Suppressor macrophage treated with lipopolysaccharide for 1 hour (primary cell): ENCODE results near the gene SPEM2.

Source experiments
- DNase-seq, 3 donors: peaks; one replicate each; pipeline ENCODE4 v3.0.0-alpha.2; 2020 to 2022

The SPEM2 gene

DNA sequence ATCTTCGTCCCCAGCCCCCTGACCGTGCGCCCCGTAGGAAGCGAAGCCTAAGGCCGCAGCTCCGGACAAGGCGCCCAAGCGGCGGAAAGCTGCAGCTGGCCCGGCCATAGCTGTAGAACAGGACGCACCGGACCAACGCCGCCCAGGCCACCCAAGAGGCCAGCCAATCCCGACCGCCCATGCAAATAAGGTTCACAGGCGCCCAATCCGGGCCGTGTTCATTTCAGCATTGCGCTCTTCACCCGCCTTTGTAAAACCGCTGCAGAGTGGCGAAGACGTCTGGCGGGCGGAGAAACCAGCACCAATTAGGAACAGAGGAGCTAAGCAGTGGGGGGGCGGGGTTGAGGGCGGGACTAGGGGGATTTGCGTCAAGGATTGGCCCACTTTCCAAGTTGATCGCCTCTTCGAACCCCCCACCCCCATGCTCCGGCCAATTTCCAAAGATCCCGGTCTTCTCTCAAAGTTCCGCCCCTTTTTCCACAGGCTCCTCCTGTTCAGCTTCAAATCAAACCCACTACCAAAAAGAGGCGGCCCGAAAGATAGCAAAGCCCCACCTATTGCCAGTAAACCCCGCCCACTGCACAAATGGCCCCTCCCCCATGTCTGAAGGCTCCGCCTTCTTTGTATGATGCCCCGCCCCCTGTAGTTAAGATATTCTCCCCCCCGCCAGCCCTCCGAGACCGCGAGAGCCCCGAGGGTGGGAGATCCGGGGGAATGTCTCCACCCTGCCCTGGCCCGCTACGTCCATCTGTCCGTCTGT, 21.3 kb upstream of the SPEM2 start, which contains the start of gene TMEM256:
Gene TMEM256 (minus strand): TSS at position 121 of the 760 bp plus-strand sequence. CDS start 13 bp downstream, at position 108.
- DNase-seq = peak; percentile 99 to 100 (median 99)

DNA sequence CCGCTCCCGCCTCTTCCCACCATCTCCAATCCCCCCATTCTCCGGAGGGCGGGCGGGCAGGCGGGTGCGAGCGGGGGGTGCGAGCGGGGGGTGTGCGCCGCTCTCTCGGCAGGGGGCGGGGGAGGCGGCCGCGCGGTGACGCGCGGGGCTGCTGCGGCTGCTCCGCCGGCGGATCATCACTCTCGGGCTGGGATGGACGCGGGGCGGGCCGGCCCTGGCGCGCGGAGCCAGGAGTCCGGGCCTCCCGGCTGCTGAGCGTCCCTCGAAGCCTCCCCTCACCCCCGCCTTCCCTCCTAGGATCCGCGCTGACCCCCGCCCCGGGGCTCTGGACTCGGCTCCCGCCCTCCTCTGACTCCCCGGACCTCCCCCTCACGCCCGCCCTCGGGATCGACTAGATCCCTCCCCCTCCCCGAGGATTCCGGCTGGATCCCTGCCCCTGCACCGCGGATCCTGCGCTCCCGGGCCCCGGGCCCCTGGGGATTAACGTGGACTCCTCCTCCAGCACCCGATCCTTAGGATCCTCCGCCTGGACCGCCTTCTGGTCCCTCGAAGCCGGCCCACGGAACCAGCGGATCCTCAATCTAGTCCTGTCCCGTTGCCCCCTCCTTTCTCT, 20.6 kb upstream of the SPEM2 start:
- peak; percentile 26 to 66 (median 55) for DNase-seq

DNA sequence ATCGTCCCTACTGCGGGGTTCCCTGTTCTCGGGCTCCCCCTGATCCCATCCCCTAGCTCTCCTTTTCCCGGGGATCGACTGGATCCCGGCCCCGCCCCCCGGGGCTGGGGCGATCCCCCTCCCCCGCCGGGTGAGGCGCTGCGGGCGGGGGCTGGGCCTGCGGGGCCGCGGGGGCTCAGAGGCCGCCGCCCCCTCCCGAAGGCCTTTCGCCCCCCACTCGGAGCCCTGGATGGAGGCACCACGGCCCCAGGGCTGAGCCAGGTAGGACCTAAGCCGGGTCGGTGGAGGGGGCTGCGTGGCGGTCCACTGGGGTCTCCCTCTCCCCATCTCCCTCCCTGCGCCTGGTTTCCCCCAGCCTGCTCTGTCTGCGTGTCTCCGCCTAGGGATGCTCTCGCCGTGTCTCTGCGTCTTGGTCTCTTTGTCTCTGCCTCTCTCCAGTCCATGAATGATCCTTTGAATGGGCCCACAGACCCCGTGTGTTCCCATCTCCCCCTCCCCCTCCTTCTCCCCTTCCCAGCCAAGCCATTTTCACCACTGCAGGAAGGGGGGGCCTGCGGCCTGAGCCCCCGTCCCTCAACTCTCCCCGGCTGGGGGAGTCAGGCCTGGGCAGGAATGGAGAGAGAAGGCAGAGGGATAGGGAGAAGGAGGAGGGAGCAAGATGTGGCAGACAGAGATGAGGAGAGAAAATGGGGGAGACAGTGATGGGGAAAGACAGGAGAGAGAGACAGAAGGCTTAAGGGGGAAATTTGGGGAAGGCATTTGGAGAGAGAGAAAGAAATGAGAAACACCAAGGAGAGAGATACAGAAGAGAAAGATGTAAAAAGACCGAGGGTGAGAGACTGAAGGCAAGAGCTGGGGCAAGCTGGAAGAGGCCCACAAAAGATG, 19.8 kb upstream of the SPEM2 start:
- no peak for DNase-seq

DNA sequence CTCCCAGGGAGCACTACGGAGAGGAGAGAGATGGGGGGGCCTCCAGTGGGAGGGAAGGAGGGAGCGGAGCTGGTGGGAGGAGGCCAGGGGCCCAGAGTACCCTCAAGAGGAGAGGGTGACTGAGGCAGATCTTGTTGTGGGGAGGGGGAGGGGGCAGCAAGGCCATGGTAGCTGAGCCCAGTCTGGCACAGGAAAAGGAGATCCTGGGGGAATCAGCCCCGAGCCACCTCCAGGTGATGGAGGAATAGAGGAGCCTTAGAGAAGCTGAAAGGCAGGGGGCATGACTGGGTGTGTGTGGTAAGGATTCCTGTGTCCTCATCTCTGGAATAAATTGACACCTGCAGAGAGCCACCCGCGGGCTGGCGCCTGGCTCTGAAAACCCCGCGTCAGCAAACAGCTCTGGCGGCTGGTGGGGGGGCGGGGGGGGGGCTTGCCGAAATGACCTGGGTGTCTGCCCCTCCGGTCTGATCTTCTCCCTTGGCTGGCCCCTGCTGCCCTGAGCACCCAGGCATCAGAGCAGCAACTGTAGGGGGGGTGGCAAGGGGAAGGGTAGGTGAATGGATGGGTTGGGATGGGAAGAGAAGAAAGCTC, 19.1 kb upstream of the SPEM2 start:
- DNase-seq = no peak

DNA sequence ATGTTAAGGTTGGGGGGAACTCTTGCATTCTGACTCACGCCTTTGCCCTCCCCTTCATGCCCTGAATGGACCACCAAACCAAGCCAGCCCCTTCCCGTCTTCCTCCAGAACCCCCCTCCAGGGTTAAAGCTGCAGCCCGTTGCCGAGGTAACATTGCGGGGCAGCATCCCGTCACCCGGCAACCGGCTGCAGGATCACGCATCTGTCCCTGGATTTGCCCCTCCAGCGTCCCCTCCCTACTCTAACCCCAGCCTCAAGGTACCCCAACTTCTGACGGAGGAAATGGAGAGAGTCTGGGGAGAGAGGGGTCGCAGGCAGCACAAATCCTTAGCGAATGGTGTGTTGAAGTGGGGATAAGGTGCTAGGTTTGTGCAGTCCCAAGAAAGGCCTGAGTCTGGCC, 18.3 kb upstream of the SPEM2 start:
- DNase-seq = no peak

DNA sequence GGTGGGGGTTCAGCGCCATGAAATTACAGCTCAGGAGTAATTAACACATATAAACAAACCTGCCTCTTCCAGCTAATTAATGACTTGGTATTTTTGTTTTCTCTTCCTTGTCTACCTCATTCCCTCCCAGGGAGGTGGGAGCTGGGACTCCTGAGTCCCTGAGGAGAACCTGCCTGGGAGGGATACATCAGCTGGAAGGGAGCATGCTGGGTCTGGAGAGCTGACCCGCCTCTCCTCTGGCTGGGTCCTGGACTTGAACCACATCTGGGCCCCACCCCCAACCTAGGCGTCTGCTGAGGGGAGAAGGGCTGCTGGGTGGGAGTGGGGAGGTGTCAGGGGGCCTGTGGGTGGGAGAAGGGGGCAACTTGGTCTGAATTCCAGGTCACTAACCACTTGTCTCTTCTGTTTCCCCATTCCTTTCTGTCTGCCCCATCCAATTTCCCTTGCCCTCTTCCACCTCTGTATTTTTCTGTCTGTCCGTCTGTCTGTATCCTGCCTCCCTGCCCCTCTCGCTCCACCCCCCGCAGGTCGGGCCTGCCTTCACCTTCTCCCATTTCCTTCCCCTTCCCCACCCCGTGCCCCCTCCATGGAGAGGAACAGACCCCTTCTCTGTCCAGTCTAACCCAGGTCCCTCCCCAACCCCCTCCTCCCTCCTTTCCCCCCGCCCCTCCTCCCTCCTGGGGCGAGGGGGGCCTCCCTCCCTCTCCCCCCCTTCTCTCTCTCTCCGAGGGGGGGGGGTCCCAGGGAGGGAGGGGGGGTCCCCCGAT, 17.7 kb upstream of the SPEM2 start, which contains the start of gene NLGN2:
Gene NLGN2 (plus strand): TSS at position 361 of the 767 bp plus-strand sequence. CDS start 411 bp downstream, outside the sequence.
- DNase-seq = no peak

DNA sequence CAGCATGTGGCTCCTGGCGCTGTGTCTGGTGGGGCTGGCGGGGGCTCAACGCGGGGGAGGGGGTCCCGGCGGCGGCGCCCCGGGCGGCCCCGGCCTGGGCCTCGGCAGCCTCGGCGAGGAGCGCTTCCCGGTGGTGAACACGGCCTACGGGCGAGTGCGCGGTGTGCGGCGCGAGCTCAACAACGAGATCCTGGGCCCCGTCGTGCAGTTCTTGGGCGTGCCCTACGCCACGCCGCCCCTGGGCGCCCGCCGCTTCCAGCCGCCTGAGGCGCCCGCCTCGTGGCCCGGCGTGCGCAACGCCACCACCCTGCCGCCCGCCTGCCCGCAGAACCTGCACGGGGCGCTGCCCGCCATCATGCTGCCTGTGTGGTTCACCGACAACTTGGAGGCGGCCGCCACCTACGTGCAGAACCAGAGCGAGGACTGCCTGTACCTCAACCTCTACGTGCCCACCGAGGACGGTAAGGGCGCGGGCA, 17.1 kb upstream of the SPEM2 start:
- DNase-seq = peak in 2 of 3 donors; percentile 33 to 40

DNA sequence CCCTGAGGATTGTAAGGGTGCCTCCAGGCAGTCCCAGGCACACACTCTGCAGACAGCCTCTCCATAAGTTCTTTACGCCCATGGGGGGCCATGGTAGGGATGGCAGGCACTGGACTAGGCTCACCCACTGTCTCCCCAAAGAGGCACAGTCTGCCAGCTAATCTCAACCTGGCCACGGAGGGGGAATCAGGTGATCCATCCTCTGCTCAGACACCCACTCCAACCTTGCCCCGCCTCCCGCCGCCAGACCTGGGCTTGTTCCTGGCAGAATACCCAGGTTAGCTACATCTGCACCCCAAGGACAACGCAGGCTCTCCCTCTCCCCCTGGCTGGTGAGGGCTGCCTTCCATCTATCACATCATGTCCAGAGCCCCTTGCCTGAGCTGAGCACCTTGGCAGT, 16.6 kb upstream of the SPEM2 start:
- DNase-seq = no peak

DNA sequence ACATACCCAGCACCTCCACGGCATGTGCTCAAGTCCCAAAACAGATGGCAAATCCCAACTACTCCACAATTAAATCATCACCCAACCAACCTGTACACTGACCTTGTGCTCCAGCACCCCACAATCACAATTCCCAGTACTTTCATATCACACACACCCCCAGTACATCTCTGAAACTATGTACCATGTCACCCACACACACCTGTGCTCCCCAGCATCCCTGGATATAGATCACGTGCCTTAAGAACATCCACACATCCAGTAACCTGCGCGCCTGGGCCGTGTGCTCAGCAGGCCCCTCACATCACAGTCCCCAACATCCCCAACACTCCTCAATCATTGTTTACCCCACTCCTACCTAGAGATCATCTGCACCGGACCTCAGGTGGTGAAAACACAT, 15.7 kb upstream of the SPEM2 start:
- DNase-seq = no peak

DNA sequence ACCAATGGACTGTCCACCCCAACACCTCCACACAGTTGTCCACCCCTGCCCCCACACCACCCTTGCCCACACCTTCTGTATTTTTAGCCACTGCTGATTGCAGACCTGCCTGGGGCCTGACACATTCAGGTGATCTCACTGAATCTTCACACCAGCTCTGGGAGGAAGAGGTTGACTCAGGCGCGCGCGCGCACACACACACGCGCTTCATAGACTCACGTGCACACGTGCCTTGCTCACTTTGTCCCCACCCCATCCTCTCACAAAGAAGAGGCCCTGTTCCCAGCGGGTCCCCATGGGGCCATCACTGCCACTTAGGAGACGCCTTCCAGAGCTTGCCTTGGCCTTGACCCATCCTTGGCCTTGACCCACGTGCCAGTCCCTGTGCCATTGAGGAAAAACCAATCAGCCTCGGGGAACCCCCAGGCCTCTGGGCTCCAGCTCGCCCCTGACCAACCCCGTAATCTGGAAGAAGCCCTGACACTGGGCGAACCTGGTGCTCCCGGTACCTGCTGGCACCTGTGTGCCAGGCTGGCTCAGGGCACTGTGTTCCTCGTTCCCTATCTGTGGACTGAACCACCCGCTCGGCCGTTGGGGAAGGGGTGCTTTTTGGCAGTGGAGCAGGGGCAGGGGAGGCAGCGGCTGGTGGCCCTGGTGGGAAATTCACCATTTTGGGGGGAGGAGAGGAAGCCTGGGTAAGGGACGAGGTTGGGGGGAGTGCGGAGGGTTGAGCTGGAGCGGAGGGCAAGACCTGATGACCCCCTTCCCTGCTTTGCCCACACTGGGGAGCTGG, 14.6 kb upstream of the SPEM2 start:
- no peak for DNase-seq

DNA sequence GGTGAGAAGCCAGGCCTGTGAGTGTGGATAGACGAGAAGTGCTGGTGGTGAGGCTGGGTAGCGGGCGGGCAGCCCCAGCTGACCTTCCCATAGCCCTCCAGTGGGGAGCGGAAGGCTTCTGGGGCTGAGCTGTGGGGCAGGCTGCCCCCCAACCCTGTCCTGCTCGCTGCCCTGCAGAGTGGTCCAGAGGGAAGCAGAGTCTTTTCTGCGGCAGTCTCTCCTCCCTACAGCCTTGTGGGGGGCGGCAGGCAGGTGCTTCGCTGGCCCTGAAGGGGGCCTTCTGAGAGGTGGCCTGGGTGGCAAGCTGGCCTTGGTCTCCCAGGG, 14.0 kb upstream of the SPEM2 start:
- no peak for DNase-seq

DNA sequence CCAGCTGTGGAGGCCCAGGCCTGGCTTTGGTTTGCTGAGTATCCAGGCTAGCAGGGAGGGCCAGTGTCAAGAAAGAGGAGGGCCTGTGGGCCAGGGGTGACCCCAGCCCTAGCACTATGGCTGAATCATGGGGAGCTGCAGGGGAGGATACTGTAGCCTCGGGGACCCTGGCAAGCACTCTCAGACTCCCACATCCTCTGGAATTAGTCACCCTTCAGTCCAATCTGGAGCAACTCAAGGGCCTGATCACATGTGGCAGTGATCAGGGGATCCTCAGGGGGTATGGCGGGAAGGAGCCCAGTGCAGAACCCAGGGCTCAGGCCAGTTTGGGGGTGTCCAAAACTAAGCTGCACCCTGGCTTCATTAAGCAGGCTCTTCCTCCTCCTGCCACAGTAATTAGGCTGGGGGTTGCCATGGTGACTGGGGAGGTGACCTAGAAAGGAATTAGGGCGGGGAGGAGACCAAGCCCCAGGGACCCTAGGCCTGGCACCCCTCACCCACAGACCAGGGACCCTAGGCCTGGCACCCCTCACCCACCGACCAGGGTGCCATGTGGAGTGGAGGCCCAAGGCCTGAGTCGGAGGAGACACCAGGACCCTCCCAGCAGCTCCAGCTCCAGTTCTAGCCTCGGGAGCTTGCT, 11.9 kb upstream of the SPEM2 start:
- peak in 1 of 3 donors; percentile 20 for DNase-seq

DNA sequence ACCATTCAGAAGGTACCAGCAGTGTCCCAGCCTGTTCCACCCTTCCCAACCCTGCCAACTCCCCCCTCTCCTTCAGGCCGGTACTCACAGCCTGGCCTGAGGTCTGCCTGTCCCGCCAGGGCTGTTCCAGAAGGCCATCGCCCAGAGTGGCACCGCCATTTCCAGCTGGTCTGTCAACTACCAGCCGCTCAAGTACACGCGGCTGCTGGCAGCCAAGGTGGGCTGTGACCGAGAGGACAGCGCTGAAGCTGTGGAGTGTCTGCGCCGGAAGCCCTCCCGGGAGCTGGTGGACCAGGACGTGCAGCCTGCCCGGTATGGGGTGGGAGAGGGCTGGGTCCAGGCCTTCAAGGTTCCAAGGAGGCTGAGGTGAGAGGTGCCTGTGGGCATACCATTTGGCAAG, 10.6 kb upstream of the SPEM2 start:
- DNase-seq = no peak

DNA sequence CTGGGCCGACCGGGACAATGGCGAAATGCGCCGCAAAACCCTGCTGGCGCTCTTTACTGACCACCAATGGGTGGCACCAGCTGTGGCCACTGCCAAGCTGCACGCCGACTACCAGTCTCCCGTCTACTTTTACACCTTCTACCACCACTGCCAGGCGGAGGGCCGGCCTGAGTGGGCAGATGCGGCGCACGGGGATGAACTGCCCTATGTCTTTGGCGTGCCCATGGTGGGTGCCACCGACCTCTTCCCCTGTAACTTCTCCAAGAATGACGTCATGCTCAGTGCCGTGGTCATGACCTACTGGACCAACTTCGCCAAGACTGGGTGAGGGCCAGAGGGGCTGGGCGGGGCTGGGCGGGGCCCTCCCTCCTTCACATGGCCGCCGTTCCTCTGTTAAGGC, 9.6 kb upstream of the SPEM2 start:
- no peak for DNase-seq

DNA sequence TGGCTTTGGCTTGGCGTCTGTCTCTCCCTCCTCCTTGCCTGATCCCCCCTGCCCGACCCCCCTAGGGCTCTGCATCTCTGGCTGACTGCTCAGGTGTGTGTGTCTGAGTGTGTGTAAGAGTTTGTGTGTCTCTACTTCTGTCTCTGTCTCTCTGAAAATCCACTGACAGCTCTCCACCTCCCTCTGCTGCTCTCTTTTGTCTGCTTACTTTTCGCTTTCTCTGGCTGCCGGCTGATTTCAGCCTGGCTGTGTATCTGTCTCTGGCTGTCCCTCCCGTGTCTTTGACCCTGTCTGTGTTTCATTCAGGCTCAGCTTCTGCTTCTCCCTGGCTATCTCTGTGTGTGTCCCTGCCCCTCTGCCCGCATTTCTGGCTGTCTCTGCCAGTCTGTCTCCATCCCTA, 9.1 kb upstream of the SPEM2 start:
- DNase-seq = no peak

DNA sequence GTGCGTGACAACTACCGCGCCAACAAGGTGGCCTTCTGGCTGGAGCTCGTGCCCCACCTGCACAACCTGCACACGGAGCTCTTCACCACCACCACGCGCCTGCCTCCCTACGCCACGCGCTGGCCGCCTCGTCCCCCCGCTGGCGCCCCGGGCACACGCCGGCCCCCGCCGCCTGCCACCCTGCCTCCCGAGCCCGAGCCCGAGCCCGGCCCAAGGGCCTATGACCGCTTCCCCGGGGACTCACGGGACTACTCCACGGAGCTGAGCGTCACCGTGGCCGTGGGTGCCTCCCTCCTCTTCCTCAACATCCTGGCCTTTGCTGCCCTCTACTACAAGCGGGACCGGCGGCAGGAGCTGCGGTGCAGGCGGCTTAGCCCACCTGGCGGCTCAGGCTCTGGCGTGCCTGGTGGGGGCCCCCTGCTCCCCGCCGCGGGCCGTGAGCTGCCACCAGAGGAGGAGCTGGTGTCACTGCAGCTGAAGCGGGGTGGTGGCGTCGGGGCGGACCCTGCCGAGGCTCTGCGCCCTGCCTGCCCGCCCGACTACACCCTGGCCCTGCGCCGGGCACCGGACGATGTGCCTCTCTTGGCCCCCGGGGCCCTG, 8.3 kb upstream of the SPEM2 start:
- DNase-seq = no peak

DNA sequence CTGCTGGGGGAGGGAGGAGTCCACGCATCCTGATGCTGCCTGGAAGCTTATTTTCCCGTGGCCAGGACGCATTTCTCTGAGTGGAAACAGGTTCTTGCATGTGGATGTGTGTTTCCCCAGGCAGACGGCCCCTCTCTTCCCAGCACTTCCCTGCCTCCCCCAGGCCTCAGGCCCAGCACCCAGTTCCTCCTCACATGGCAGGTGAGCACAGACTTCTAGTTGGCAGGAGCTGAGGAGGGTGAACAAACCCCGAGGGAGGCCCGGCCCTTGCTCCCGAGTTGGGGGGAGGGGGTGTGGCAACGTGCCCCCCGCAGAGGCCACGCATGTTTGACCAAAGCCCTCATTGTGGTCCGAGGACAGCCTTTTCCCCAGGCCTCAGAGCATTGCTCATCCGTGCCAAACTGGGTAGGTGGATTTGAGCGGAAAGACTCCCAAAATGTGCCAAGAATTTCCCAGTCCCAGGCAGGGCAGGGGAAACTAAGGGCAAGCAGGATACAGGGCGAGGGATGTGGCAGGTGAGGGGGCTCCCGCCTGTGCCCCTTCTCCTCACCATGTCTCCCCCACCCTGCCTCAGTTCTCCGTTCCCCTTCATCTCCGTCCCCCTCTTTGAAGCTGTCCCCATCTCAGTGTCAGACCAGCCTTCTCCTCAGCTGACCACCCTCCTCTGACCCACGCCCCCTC, 6.8 kb upstream of the SPEM2 start:
- DNase-seq = no peak

DNA sequence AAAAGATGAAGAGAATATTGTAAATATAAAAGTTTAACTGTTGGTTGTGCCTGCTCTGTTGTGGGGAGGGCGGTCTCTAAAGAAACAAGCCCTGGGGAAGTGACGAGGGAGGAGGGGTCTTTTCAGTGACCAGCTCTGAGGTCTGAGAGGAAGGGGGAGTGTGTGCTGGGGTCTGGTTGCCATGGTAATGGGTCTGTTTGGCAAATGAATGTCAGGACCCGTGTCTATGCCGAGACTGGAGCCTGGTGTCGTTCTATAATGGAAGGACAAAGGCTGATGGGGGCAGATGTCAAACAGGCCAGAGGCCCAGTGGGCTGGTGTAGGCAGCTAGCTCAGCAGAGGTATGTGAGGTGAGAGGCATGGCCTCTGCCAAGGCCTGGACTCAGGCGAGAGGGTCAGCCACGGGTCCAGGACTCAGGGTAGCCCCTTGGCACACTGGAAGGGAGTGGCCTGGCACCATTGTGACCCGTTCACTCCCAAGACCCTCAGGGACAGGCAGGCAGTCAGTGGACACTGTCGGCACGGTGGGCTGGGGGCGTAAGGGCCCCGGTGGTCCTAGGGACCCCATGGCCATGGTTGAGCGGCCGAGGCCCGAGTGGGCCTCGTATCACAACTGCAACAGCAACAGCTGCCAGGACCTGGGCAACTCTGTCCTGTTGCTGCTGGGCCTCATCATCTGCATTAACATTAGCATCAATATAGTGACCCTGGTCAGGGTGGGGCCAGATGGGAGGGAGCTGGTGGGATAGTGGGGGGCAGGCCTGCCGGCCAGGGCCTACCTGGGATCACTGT, 5.4 kb upstream of the SPEM2 start, which contains the start of gene SPEM1:
Gene SPEM1 (plus strand): TSS at position 506 of the 792 bp plus-strand sequence. CDS start 61 bp downstream, at position 567.
- no peak for DNase-seq

DNA sequence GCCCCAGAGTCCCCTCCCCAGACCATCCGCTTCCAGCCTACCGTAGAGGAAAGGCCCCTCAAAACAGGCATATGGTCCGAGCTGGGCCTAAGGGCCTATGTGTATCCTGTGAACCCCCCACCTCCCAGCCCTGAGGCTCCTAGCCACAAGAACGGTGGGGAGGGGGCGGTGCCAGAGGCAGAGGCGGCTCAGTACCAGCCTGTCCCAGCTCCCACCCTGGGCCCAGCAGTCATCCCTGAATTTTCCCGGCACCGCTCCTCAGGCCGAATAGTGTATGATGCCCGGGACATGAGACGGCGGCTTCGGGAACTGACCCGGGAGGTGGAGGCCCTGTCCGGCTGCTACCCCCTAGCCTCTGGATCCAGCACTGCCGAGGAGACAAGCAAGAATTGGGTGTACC, 4.2 kb upstream of the SPEM2 start:
- no peak for DNase-seq
